ENCODE results near the gene ATF2. TPM values are rescaled to one million over a fixed set of nuclear protein-coding genes. Genes with fewer than 3 reads are reported as not detected.

ATF2 gene
- total and polyA plus RNA-seq, 2 of the 4 experiments (the other 2 are of a cell fraction), result 23.2 to 60.0 TPM

DNA sequence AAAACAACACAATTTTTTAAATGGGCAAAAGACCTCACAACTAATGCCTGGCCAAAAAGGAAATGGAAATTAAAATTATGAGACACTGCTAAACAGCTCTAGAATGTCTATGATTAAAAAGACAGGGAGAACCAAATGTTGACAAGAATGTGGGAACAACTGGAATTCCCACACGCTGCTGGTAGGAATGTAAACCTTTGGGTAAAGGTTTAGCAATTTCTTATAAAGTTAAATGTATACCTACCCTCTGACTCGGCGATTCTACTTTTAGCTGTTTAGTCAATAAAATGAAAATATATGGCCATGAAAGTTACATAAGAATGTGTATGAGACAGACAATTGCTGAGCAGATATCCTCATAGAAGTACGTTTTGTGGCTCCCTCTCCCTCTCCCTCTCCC, 60.9 kb downstream of the ATF2 start:
- H4K5ac ChIP-seq (ENCODE audit: low read depth, low read length), result no peak overlapping the region
- ChIA-PET CTCF (interaction anchor here (0.8 kb wide), 1 partner anchor 34 kb away, joined by 4 read pairs; no protein-coding TSS in a partner anchor), POLR2A (ENCODE audit: unreplicated experiment) (no interaction called here)
- ATAC-seq (ENCODE audit: low read depth), result peak; percentile 64
- no peak overlapping the region for H3K23ac ChIP-seq (ENCODE audit: low read depth, low read length)
- H3K9me1 ChIP-seq (ENCODE audit: insufficient read depth, low read length), result no peaks in the 10 kb centered on the region
- no peak overlapping the region for H3K56ac ChIP-seq (ENCODE audit: extremely low read depth, insufficient read depth, low read length)
- no peak overlapping the region for H3K14ac ChIP-seq (replicated peaks; ENCODE audit: low read depth, low read length)
- no CpG with 5 or more reads among the region's 4 CpGs for WGBS, 2 experiments (ENCODE audit: extremely low coverage in 2 of 2, insufficient read length in 1 of 2)
- no peak overlapping the region for H4K8ac ChIP-seq (ENCODE audit: low read depth in 2 of 2, low read length in 2 of 2)
- H3K9ac ChIP-seq (ENCODE audit: low read depth, low read length), result no peak overlapping the region
- H3K4me2 ChIP-seq (ENCODE audit: low read depth, low read length), result no peak overlapping the region
- no peak overlapping the region for H3K27ac ChIP-seq (ENCODE audit: insufficient read depth, low read length)
- intact Hi-C loops (cut with micrococcal nuclease), result no loop called here
- H2AK5ac ChIP-seq (ENCODE audit: low read depth, low read length), result peak overlapping the region; percentile 16; the same call in 1 of the 2 replicates
- no peak overlapping the region for H2AFZ ChIP-seq (replicated peaks; ENCODE audit: low read length, poor library complexity)
- no peak overlapping the region for H4K91ac ChIP-seq (ENCODE audit: insufficient read depth, low read depth, low read length)
- no peak overlapping the region for H3K4me3 ChIP-seq (ENCODE audit: insufficient read depth, low read depth, low read length)
- H2BK20ac ChIP-seq (ENCODE audit: low read depth, low read length), result no peak overlapping the region
- no peak overlapping the region for H2AK9ac ChIP-seq (replicated peaks; ENCODE audit: low read depth, low read length, poor library complexity)
- H2BK120ac ChIP-seq (ENCODE audit: low read depth, low read length), result no peak overlapping the region
- H4K20me1 ChIP-seq (ENCODE audit: insufficient read depth, low read length), result peaks cover 5% of the 10 kb centered on the region; the same call in 1 of the 2 replicates
- H3K79me1 ChIP-seq (ENCODE audit: low read depth in 1 of 2, low read length in 2 of 2), result peaks cover 4 to 5% of the 10 kb centered on the region in 2 experiments; a peak in 1 of 4 replicates
- H3K4ac ChIP-seq (ENCODE audit: low read depth, low read length), result 0 out of 2 replicates have a peak overlapping the region, but pooled peaks have one; percentile 41
- H3K36me3 ChIP-seq (ENCODE audit: control insufficient read depth, insufficient read depth, low read length), result peaks cover 7% of the 10 kb centered on the region; the same call in 1 of the 2 replicates
- H3K4me1 ChIP-seq (ENCODE audit: control insufficient read depth, insufficient read depth, low read length), result peaks cover 4% of the 10 kb centered on the region
- BruUV-seq (replicated peaks), result no TSS peak
- no peak overlapping the region for H2BK5ac ChIP-seq (ENCODE audit: low read depth, low read length, poor library complexity, severe bottlenecking)
- peak; percentile 68 for DNase-seq
- no peaks in the 10 kb centered on the region for H3K9me3 ChIP-seq (ENCODE audit: control insufficient read depth, insufficient read depth, low read length)
- no peak overlapping the region for H3K18ac ChIP-seq (ENCODE audit: low read depth, low read length)
- TF ChIP-seq FOS (IDR thresholded peaks at IDR 0.05; ENCODE audit: low read depth, low read length) (no peak), NFE2L2 (IDR thresholded peaks at IDR 0.05; ENCODE audit: low read depth, low read length) (peak; percentile 43; the same call in 1 of the 2 replicates), MAFK (IDR thresholded peaks at IDR 0.05; ENCODE audit: low read depth, low read length) (0 out of 2 replicates have a peak, but pooled peaks have one; percentile 8)
- no peaks in the 10 kb centered on the region for H3K27me3 ChIP-seq (ENCODE audit: control insufficient read depth, insufficient read depth, low read length)
- in situ Hi-C loops (cut with MboI; ENCODE audit: low sequenced_read_pairs), result no loop called here
- no peak overlapping the region for H2BK15ac ChIP-seq (ENCODE audit: low read depth, low read length)
- dilution Hi-C loops (cut with HindIII; ENCODE audit: low sequenced_read_pairs, unreplicated experiment), result no loop called here

Measured in IMR-90 (cell line).